Spleen (tissue), 7 donors: ENCODE data around the gene PROB1.

Experiments
- POLR2AphosphoS5 ChIP-seq, 3 donors: sonication (generic); formaldehyde crosslinking; IDR thresholded peaks; one replicate each; pipeline ENCODE4 v1.5.1; 2017; ENCODE audit warnings: antibody characterized with exemption in 3 of 3
- TF ChIP-seq, protein P1 (sequence below), 11 experiments: fragments of 200-600 bp in 7 of 11; fragments of 450-650 bp in 4 of 11; sonication (generic) in 4 of 11; IDR thresholded peaks in 8 of 11; conservative IDR thresholded peaks in 3 of 11; 1 replicate in 7 of 11; 2 replicates in 4 of 11; pipeline versions ENCODE4 v1.4.0 to v1.8.0; 2016 to 2021; ENCODE audit warnings: antibody characterized with exemption in 11 of 11, inconsistent platforms in 4 of 11, mild to moderate bottlenecking in 1 of 11
- donor health status: DM: no; HTN: no; CAD: no; lungs with moderate emphysema.
- donor health status: DM: no; HTN: no; CAD: no.
- donor health status: DM: no; HTN: no; CAD: no.

DNA sequence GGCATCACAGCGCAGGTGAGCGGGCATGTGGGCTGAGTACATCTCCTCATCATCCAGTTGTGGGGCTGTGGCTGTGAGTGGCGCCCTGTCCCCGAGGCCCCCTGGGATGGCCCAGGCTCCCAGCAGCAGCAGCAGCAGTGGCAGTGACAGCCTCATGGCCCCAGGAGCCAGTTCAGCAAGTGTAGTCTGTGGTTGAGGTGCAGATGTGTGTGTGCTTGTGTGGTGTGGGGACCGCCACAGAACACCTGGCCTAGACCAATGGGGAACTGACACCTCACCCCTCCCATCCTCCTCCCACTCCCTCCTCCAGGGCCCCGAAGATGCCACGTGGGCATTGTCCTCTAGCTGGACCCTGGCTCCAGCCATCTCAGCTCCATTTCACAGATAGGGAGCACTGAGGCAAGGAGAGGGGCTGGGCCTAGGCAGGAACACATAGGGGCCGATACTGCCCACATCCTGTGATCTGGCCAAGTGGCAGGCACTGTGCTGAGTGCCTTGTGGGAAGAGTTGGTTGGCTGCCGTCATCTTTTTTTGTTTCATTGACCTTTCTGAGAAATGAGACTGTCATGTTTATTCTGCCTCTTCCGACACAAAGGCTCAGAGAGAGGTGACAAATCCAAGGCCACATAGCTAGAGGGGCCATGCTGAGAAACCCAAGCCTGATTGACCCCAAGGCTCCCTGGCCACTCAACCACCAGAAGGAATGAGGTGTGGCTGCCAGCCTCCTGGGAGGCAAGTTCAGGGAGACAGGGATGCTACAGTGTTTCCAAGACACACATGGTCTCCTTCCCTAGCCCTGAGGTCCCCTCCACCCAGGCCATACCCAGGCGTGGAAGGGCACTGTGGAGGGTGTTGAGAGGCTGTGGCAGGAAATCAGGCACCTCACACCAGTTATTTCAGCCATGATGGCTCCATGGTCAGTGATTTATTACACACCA is 4.9 kb downstream of the PROB1 start, which contains the start of gene MZB1:
- TF ChIP-seq, protein P1, sequence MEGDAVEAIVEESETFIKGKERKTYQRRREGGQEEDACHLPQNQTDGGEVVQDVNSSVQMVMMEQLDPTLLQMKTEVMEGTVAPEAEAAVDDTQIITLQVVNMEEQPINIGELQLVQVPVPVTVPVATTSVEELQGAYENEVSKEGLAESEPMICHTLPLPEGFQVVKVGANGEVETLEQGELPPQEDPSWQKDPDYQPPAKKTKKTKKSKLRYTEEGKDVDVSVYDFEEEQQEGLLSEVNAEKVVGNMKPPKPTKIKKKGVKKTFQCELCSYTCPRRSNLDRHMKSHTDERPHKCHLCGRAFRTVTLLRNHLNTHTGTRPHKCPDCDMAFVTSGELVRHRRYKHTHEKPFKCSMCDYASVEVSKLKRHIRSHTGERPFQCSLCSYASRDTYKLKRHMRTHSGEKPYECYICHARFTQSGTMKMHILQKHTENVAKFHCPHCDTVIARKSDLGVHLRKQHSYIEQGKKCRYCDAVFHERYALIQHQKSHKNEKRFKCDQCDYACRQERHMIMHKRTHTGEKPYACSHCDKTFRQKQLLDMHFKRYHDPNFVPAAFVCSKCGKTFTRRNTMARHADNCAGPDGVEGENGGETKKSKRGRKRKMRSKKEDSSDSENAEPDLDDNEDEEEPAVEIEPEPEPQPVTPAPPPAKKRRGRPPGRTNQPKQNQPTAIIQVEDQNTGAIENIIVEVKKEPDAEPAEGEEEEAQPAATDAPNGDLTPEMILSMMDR (IDR thresholded peaks at IDR 0.05 in 8 of 11, conservative IDR thresholded peaks at IDR 0.05 in 3 of 11) = no peak
- TF ChIP-seq POLR2AphosphoS5 (IDR thresholded peaks at IDR 0.05) = peak; percentile 85 to 95 (median 94)
